ENCODE results near the gene CCDC3. TPM values are rescaled to one million over a fixed set of nuclear protein-coding genes. Genes with fewer than 3 reads are reported as not detected.
A peak's percentile ranks its signal among the peaks of the same experiment; 100 is the strongest.

Gene CCDC3
- polyA plus RNA-seq, 1 donor from 2014 or later, result 3.8 TPM

GRCh38 chr10:13001887-13002212 is 337 bp upstream of the CCDC3 start:
- Histone ChIP-seq H3K9me2 (ENCODE audit: insufficient read depth, low read length) (no peaks in the 10 kb centered on the region), H3K36me3 (ENCODE audit: insufficient read depth, low read length) (no peaks in the 10 kb centered on the region), H3K9ac (ENCODE audit: low read length) (no peak overlapping the region), H3K79me2 (replicated peaks; ENCODE audit: insufficient read depth, low read length) (no peaks in the 10 kb centered on the region), H2AFZ (ENCODE audit: low read depth, low read length) (no peak overlapping the region), H3K27ac (ENCODE audit: low read length) (no peak overlapping the region), H3K4me3 (ENCODE audit: low read length) (peak overlapping the region; percentile 55), H4K20me1 (ENCODE audit: insufficient read depth) (no peaks in the 10 kb centered on the region), H3F3A (ENCODE audit: insufficient read depth, low read length, poor library complexity, severe bottlenecking) (no peaks in the 10 kb centered on the region), H3K9me3 (ENCODE audit: low read length) (no peaks in the 10 kb centered on the region), H3K4me2 (ENCODE audit: low read length) (no peak overlapping the region), H3K27me3 (ENCODE audit: insufficient read depth, low read depth, low read length) (peaks cover 44% of the 10 kb centered on the region)
- no peak for TF ChIP-seq EZH2 (IDR thresholded peaks at IDR 0.05; ENCODE audit: borderline replicate concordance, insufficient read depth, low read length, poor library complexity, severe bottlenecking)
- no peak for TF ChIP-seq RAD21 (conservative IDR thresholded peaks at IDR 0.05)
- no peak for TF ChIP-seq TAF1 (IDR thresholded peaks at IDR 0.05; ENCODE audit: low read depth)
- TF ChIP-seq POLR2AphosphoS5 (IDR thresholded peaks at IDR 0.05), result no peak
- no peak for TF ChIP-seq REST (IDR thresholded peaks at IDR 0.05; ENCODE audit: borderline replicate concordance)

- H3K4me2 ChIP-seq (ENCODE audit: low read length), result no peak overlapping the region
- no peak overlapping the region for H3K27ac ChIP-seq (ENCODE audit: low read length)
- H3F3A ChIP-seq (ENCODE audit: insufficient read depth, low read length, poor library complexity, severe bottlenecking), result no peaks in the 10 kb centered on the region
- TF ChIP-seq MXI1 (conservative IDR thresholded peaks at IDR 0.05; ENCODE audit: poor library complexity, severe bottlenecking) (no peak), REST (IDR thresholded peaks at IDR 0.05; ENCODE audit: borderline replicate concordance) (no peak), EP300 (conservative IDR thresholded peaks at IDR 0.05; ENCODE audit: poor library complexity, severe bottlenecking) (no peak), EZH2 (IDR thresholded peaks at IDR 0.05; ENCODE audit: borderline replicate concordance, insufficient read depth, low read length, poor library complexity, severe bottlenecking) (no peak), SMC3 (conservative IDR thresholded peaks at IDR 0.05; ENCODE audit: poor library complexity) (no peak), POLR2AphosphoS5 (IDR thresholded peaks at IDR 0.05) (no peak), TAF1 (IDR thresholded peaks at IDR 0.05; ENCODE audit: low read depth) (no peak), RAD21 (conservative IDR thresholded peaks at IDR 0.05) (no peak)
- TF ChIP-seq, protein P1, sequence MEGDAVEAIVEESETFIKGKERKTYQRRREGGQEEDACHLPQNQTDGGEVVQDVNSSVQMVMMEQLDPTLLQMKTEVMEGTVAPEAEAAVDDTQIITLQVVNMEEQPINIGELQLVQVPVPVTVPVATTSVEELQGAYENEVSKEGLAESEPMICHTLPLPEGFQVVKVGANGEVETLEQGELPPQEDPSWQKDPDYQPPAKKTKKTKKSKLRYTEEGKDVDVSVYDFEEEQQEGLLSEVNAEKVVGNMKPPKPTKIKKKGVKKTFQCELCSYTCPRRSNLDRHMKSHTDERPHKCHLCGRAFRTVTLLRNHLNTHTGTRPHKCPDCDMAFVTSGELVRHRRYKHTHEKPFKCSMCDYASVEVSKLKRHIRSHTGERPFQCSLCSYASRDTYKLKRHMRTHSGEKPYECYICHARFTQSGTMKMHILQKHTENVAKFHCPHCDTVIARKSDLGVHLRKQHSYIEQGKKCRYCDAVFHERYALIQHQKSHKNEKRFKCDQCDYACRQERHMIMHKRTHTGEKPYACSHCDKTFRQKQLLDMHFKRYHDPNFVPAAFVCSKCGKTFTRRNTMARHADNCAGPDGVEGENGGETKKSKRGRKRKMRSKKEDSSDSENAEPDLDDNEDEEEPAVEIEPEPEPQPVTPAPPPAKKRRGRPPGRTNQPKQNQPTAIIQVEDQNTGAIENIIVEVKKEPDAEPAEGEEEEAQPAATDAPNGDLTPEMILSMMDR (IDR thresholded peaks at IDR 0.05; ENCODE audit: poor library complexity, severe bottlenecking), result no peak
- no peaks in the 10 kb centered on the region for H3K9me2 ChIP-seq (ENCODE audit: insufficient read depth, low read length)
- H3K4me3 ChIP-seq (ENCODE audit: low read length), result no peak overlapping the region
- H2AFZ ChIP-seq (ENCODE audit: low read depth, low read length), result no peak overlapping the region
- no peak overlapping the region for H3K9ac ChIP-seq (ENCODE audit: low read length)
- no peaks in the 10 kb centered on the region for H3K79me2 ChIP-seq (replicated peaks; ENCODE audit: insufficient read depth, low read length)
- no peaks in the 10 kb centered on the region for H3K36me3 ChIP-seq (ENCODE audit: insufficient read depth, low read length)
- no peaks in the 10 kb centered on the region for H3K9me3 ChIP-seq (ENCODE audit: low read length)
- no peaks in the 10 kb centered on the region for H4K20me1 ChIP-seq (ENCODE audit: insufficient read depth)
- H3K27me3 ChIP-seq (ENCODE audit: insufficient read depth, low read depth, low read length), result peaks cover 44% of the 10 kb centered on the region
These were observed 1.1 kb downstream of the CCDC3 start for GRCh38 chr10:13000431-13000830.

Data from neural cell (in vitro differentiated cells).